H9 (cell line): ENCODE data around the gene FYN. TPM values are rescaled to one million over a fixed set of nuclear protein-coding genes. Genes with fewer than 3 reads are reported as not detected.

Experiments used
- DNase-seq: peaks from one replicate; pipeline ENCODE4 v3.0.0-alpha.2; 2017
- H2AFZ ChIP-seq: one replicate; pipeline ENCODE4 v1.6.1; 2013; ENCODE audit warnings: mild to moderate bottlenecking, low read length, control low read depth, moderate library complexity
- H2AK5ac ChIP-seq: 2 replicates; pipeline ENCODE4 v1.6.1; 2013; ENCODE audit warnings: low read length, control low read depth, mixed read lengths; ENCODE audit not compliant: insufficient read length
- H2BK120ac ChIP-seq: one replicate; pipeline ENCODE4 v1.6.1; 2013; ENCODE audit warnings: low read depth, mild to moderate bottlenecking, low read length, control low read depth, inconsistent platforms; ENCODE audit not compliant: poor library complexity, severe bottlenecking
- H2BK12ac ChIP-seq: 2 replicates; pipeline ENCODE4 v1.6.1; 2013; ENCODE audit warnings: low read length, control low read depth, mixed read lengths, low read depth; ENCODE audit not compliant: insufficient read length
- H2BK15ac ChIP-seq: 2 replicates; pipeline ENCODE4 v1.6.1; 2013; ENCODE audit warnings: low read depth, low read length, control low read depth
- H2BK20ac ChIP-seq: one replicate; pipeline ENCODE4 v1.6.1; 2013; ENCODE audit warnings: low read depth, mild to moderate bottlenecking, low read length, control low read depth, inconsistent platforms; ENCODE audit not compliant: poor library complexity, severe bottlenecking
- H2BK5ac ChIP-seq: 2 replicates; pipeline ENCODE4 v1.6.1; 2013; ENCODE audit warnings: low read length, control low read depth, mixed read lengths; ENCODE audit not compliant: insufficient read length
- H3K14ac ChIP-seq: 2 replicates; pipeline ENCODE4 v1.6.1; 2013; ENCODE audit warnings: low read length, control low read depth; ENCODE audit not compliant: insufficient read depth
- H3K18ac ChIP-seq: 2 replicates; pipeline ENCODE4 v1.6.1; 2013; ENCODE audit warnings: low read depth, mild to moderate bottlenecking, mixed read lengths, low read length, control low read depth; ENCODE audit not compliant: insufficient read length
- H3K23ac ChIP-seq: 2 replicates; pipeline ENCODE4 v1.6.1; 2013; ENCODE audit warnings: low read length, control low read depth, mixed read lengths, low read depth; ENCODE audit not compliant: insufficient read length
- H3K23me2 ChIP-seq: 2 replicates; pipeline ENCODE4 v1.6.1; 2013; ENCODE audit warnings: low read depth, mild to moderate bottlenecking, mixed read lengths, low read length, control low read depth; ENCODE audit not compliant: insufficient read length, poor library complexity, severe bottlenecking
- H3K27ac ChIP-seq: 2 replicates; pipeline ENCODE4 v1.5.1; 2013; ENCODE audit warnings: low read length, control low read depth, mixed read lengths, low read depth; ENCODE audit not compliant: insufficient read length
- H3K27me3 ChIP-seq: 2 replicates; pipeline ENCODE4 v1.6.1; 2013; ENCODE audit warnings: low read length, control low read depth, inconsistent platforms; ENCODE audit not compliant: insufficient read depth
- H3K4ac ChIP-seq: 2 replicates; pipeline ENCODE4 v1.6.1; 2013; ENCODE audit warnings: low read depth, mild to moderate bottlenecking, control low read depth, inconsistent platforms, low read length, moderate library complexity
- H3K4me1 ChIP-seq: 2 replicates; pipeline ENCODE4 v1.6.1; 2013; ENCODE audit warnings: low read length, control low read depth, inconsistent platforms; ENCODE audit not compliant: insufficient read depth
- H3K4me2 ChIP-seq: 2 replicates; pipeline ENCODE4 v1.6.1; 2013; ENCODE audit warnings: low read length, control low read depth, mixed read lengths; ENCODE audit not compliant: insufficient read length, insufficient read depth
- H3K56ac ChIP-seq: 2 replicates; pipeline ENCODE4 v1.6.1; 2013; ENCODE audit warnings: low read depth, mild to moderate bottlenecking, mixed read lengths, low read length, control low read depth; ENCODE audit not compliant: insufficient read length
- H3K79me1 ChIP-seq: 2 replicates; pipeline ENCODE4 v1.6.1; 2013; ENCODE audit warnings: low read depth, mild to moderate bottlenecking, moderate library complexity, low read length, control low read depth, inconsistent platforms; ENCODE audit not compliant: insufficient read depth, poor library complexity, severe bottlenecking
- H3K79me2 ChIP-seq: 2 replicates; pipeline ENCODE4 v1.6.1; 2013; ENCODE audit warnings: low read length, control low read depth, inconsistent platforms; ENCODE audit not compliant: insufficient read depth
- H3K9ac ChIP-seq: 2 replicates; pipeline ENCODE4 v1.6.1; 2013; ENCODE audit warnings: low read length, control low read depth, mixed read lengths; ENCODE audit not compliant: insufficient read length; ENCODE audit errors: extremely low read depth
- H3K9me3 ChIP-seq: one replicate; pipeline ENCODE4 v1.6.1; 2013; ENCODE audit warnings: low read depth, low read length, inconsistent platforms; ENCODE audit not compliant: control insufficient read depth
- H3T11ph ChIP-seq: one replicate; pipeline ENCODE4 v1.6.1; 2013; ENCODE audit warnings: mild to moderate bottlenecking, low read length, control low read depth, inconsistent platforms
- H4K20me1 ChIP-seq: one replicate; pipeline ENCODE4 v1.6.1; 2013; ENCODE audit not compliant: control insufficient read depth, insufficient read length, insufficient read depth
- H4K5ac ChIP-seq: 2 replicates; pipeline ENCODE4 v1.6.1; 2013; ENCODE audit warnings: low read depth, mild to moderate bottlenecking, mixed read lengths, low read length, control low read depth; ENCODE audit not compliant: insufficient read length
- H4K8ac ChIP-seq: replicated peaks from 2 replicates; pipeline ENCODE4 v1.6.1; 2013; ENCODE audit warnings: low read length, control low read depth, mixed read lengths, low read depth; ENCODE audit not compliant: insufficient read length
- H4K91ac ChIP-seq: 2 replicates; pipeline ENCODE4 v1.6.1; 2013; ENCODE audit warnings: low read depth, mild to moderate bottlenecking, moderate library complexity, mixed read lengths, low read length, control low read depth; ENCODE audit not compliant: insufficient read length
- H3K27ac Mint-ChIP-seq, 3 experiments: 2 replicates in 2 of 3; 3 replicates in 1 of 3; pipeline ENCODE4 v1.8.0; 2020 to 2021; ENCODE audit warnings: mixed read lengths in 3 of 3, mild to moderate bottlenecking in 1 of 3, moderate library complexity in 1 of 3
- H3K27me3 Mint-ChIP-seq: 2 replicates; pipeline ENCODE4 v1.8.0; 2021; ENCODE audit warnings: low read depth, mild to moderate bottlenecking, moderate library complexity, mixed read lengths
- H3K36me3 Mint-ChIP-seq, 3 experiments: 2 replicates in 2 of 3; 3 replicates in 1 of 3; pipeline ENCODE4 v1.8.0; 2020 to 2021; ENCODE audit warnings: low read depth in 3 of 3, mixed read lengths in 3 of 3; ENCODE audit not compliant: insufficient read depth in 1 of 3
- H3K4me1 Mint-ChIP-seq, 2 experiments: 2 replicates each; pipeline ENCODE4 v1.8.0; 2020; ENCODE audit warnings: mixed read lengths in 2 of 2
- H3K4me3 Mint-ChIP-seq, 2 experiments: 2 replicates in 1 of 2; 3 replicates in 1 of 2; pipeline ENCODE4 v1.8.0; 2020 to 2021; ENCODE audit warnings: mild to moderate bottlenecking in 2 of 2, mixed read lengths in 2 of 2, moderate library complexity in 1 of 2
- H3K9me3 Mint-ChIP-seq, 2 experiments: 2 replicates in 1 of 2; 3 replicates in 1 of 2; pipeline ENCODE4 v1.8.0; 2020; ENCODE audit warnings: mild to moderate bottlenecking in 2 of 2, mixed read lengths in 2 of 2, moderate library complexity in 1 of 2
- WGBS: extraction: QIAGEN DNeasy Blood & Tissue Kit; methylation state at CpG from one replicate; pipeline ENCODE4 v1.1.7; 2013; ENCODE audit warnings: missing lambda C conversion rate, low lambda C conversion rate, mixed read lengths; ENCODE audit not compliant: insufficient read length; ENCODE audit errors: extremely low coverage; 5-methylcytosine and 5-hydroxymethylcytosine counted together
- total RNA-seq: library from RNA; stranded (reverse); gene quantifications from 2 replicates; pipeline ENCODE4 v1.2.1, GENCODE V29; 2021
- TF ChIP-seq, protein P1 (sequence below): fragments of 200-600 bp; sonication (generic); conservative IDR thresholded peaks from 3 replicates; pipeline ENCODE4 v1.8.0; 2021; ENCODE audit warnings: antibody characterized with exemption, mild to moderate bottlenecking

The FYN gene
- total RNA-seq, 1 experiment from 2014 or later = 64.8 TPM

- Histone ChIP-seq H3K27ac (no peak overlapping the region), H3K79me2 (no peaks in the 10 kb centered on the region), H2BK12ac (no peak overlapping the region), H3K9me3 (no peaks in the 10 kb centered on the region), H3K4me2 (no peak overlapping the region), H3K9ac (no peak overlapping the region), H3K79me1 (no peaks in the 10 kb centered on the region), H2BK5ac (no peak overlapping the region), H3T11ph (no peak overlapping the region), H3K4ac (no peak overlapping the region), H3K4me1 (peaks cover 4% of the 10 kb centered on the region; the same call in 1 of the 2 replicates), H2BK120ac (no peak overlapping the region), H2BK20ac (no peak overlapping the region), H4K20me1 (no peaks in the 10 kb centered on the region), H4K5ac (no peak overlapping the region), H3K18ac (no peak overlapping the region), H3K23ac (no peak overlapping the region), H3K27me3 (no peaks in the 10 kb centered on the region), H4K8ac (no peak overlapping the region), H2AFZ (no peak overlapping the region), H3K56ac (no peak overlapping the region), H4K91ac (no peak overlapping the region), H2BK15ac (no peak overlapping the region), H2AK5ac (no peak overlapping the region), H3K14ac (no peak overlapping the region), H3K23me2 (no peaks in the 10 kb centered on the region)
- DNase-seq = no peak
- H3K4me3 Mint-ChIP-seq = no peak overlapping the region
- no peaks in the 10 kb centered on the region for H3K9me3 Mint-ChIP-seq
- peaks cover 2 to 19% (median 7%) of the 10 kb centered on the region in 3 experiments; a peak in 6 of 7 replicates for H3K36me3 Mint-ChIP-seq
- TF ChIP-seq, protein P1, sequence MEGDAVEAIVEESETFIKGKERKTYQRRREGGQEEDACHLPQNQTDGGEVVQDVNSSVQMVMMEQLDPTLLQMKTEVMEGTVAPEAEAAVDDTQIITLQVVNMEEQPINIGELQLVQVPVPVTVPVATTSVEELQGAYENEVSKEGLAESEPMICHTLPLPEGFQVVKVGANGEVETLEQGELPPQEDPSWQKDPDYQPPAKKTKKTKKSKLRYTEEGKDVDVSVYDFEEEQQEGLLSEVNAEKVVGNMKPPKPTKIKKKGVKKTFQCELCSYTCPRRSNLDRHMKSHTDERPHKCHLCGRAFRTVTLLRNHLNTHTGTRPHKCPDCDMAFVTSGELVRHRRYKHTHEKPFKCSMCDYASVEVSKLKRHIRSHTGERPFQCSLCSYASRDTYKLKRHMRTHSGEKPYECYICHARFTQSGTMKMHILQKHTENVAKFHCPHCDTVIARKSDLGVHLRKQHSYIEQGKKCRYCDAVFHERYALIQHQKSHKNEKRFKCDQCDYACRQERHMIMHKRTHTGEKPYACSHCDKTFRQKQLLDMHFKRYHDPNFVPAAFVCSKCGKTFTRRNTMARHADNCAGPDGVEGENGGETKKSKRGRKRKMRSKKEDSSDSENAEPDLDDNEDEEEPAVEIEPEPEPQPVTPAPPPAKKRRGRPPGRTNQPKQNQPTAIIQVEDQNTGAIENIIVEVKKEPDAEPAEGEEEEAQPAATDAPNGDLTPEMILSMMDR = no peak
- H3K27me3 Mint-ChIP-seq = no peaks in the 10 kb centered on the region; the same call in 1 of the 2 replicates
- peaks cover 34 to 51% of the 10 kb centered on the region in 2 experiments for H3K4me1 Mint-ChIP-seq
- no CpG with 5 or more reads among the region's 2 CpGs for WGBS
- no peak overlapping the region for H3K27ac Mint-ChIP-seq
Measured at GRCh38 chr6:111676383-111676782, 196.9 kb downstream of the FYN start.
